Measurements from ENCODE around the gene SLC44A5. TPM values are rescaled to one million over a fixed set of nuclear protein-coding genes. Genes with fewer than 3 reads are reported as not detected.

The SLC44A5 gene
- total RNA-seq (2022; extraction: Qiagen RNA extraction; ENCODE audit: low read depth), result 0.05 to 0.19 TPM (median 0.06 TPM) in 3 of 5 replicates, not detected in the others

GRCh38 chr1:75611014-75611413, at the start of gene SLC44A5:
Gene SLC44A5, minus strand, starts transcription at chr1:75611114. Its CDS starts 69,667 bp downstream, at chr1:75541447.

Other genes with a start within 250 kb of the SLC44A5 start
- gene ACADM, start 113.6 kb upstream of the SLC44A5 start, total RNA-seq (2022; extraction: Qiagen RNA extraction; ENCODE audit: low read depth), result 27.4 to 39.2 TPM (median 32.8 TPM) in 5 replicates
- gene RABGGTB, start 175.1 kb upstream of the SLC44A5 start, total RNA-seq (2022; extraction: Qiagen RNA extraction; ENCODE audit: low read depth), result 44.5 to 89.8 TPM (median 70.6 TPM) in 5 replicates
- not detected in 5 replicates for gene MSH4, start 185.8 kb upstream of the SLC44A5 start, total RNA-seq (2022; extraction: Qiagen RNA extraction; ENCODE audit: low read depth)

All from A549 treated with RU486 at 1 μM for 4 hours (cell line).